T-helper 22 cell (primary cell): ENCODE data around the gene SEPTIN6.

Experiments
- DNase-seq: peaks from one replicate; pipeline ENCODE4 v3.0.0-alpha.2; 2020; ENCODE audit warnings: low read depth

SEPTIN6 gene

GRCh38 chrX:119693040-119693995 is at the start of gene SEPTIN6:
TSS of gene SEPTIN6 (minus strand) at chrX:119693168. CDS start at chrX:119693105, 63 bp downstream.
- peak; percentile 84 for DNase-seq

DNA sequence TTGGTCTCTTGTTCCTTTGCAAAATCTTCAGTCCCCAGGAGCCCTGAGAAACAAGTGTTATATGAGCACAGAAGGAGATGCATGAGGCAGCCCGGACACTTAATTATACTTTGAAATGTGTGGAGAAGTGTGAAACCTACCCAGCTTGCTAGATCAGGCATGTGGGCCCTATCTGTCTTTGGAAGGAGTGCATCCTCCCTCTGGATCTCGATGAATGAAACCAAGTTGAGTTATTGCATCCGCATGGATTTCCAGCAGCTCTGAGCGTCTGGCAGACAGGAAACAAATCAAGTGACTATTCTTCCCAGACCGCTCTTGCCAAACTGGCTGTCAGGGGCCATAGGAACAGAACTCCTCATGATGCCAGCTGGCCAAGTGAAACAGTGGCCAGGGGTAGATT is 45.8 kb upstream of the SEPTIN6 start:
- DNase-seq: no peak

GRCh38 chrX:119736206-119736764 is 43.3 kb upstream of the SEPTIN6 start:
- no peak for DNase-seq

- DNase-seq: no peak
These were observed 42.5 kb upstream of the SEPTIN6 start for GRCh38 chrX:119735467-119735866.

- no peak for DNase-seq
These were observed 42.0 kb upstream of the SEPTIN6 start for GRCh38 chrX:119734897-119735339.

- DNase-seq: peak; percentile 27
These were observed 36.6 kb upstream of the SEPTIN6 start for GRCh38 chrX:119729408-119730201.

GRCh38 chrX:119728487-119728886 is 35.5 kb upstream of the SEPTIN6 start:
- no peak for DNase-seq

DNA sequence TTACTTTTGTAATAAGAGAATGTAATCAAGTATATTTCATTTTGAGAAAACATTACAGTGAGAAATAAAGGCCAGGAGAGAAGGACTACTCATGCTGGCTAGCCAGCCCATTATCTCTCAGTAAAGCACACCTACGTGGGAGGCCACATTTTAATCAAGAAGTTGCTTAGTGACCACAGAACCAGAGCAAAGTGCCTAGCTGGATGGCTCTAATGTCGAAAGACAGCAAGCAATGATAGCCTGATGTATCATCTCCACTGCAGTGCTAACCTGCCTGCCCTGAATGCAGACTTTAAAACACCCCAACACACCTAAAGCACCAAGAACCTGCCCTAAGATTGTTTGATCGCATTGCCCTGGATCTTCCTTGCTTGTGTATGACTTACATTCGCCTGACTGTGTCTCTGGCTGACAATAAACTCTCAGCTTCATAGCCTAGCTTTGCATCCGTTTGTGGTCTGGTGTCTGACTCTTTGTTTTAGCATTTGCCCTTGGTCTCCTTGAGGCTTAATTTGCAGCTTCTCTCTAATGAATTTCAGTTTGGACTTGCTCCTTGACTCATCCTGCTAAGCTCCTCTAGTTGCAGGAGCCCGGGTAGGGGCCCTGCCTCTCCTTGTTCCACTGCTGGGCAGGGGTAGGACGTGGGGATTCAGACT is 34.1 kb upstream of the SEPTIN6 start:
- DNase-seq: no peak

DNA sequence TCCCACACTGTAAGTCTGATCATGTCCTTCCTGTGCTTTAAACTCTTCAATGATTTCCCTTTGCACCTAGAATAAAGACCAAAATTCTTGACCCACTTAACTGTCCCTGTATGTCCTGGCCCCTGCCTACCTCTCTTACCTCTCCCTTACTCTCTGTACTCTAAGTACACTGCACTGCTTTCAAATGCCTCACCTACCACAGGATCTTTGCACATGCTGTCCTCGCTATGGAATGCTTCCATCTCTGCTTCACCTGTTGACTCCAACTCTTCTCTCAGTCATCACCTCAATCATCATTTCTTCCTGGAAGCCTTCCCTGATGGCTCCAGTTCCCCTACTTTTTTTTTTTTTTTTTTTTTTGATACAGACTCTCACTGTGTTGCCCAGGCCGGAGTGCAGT is 29.0 kb upstream of the SEPTIN6 start:
- no peak for DNase-seq

DNA sequence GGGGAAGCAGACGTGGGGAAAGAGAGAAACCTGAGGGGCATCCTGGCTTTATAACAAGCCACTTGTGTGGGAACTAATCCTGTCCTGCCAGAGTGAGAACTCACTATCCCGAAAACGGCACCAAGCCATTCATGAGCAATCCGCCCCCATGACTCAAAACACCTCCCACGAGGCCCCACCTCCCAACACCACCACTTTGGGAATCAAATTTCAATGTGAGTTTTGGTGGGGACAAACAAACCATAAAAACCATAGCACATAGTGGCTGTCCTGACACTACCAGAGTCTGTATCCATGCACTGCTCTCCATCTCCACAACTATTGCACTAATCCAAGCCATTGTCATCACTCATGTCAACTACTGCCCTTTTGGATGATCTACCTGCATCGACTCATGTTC is 28.5 kb upstream of the SEPTIN6 start:
- no peak for DNase-seq

DNA sequence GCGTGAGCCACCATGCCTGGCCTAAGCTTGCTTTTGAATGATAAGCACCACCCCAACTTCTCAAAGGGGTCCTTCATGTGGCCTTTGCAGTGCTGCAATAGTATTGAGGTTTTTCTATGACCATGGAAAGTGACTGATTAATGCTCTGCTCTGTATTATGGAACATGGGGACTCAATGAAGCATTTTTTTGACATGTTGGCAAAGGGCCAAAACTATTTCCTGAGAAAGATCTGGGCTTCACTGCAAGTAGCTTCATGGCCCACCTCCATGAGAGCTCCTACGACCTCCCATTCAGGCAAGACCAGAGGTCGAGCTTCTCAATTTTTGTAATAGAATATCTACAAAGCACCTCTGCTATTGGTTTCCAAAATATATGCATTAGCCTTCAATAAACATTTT is 16.7 kb upstream of the SEPTIN6 start:
- DNase-seq: no peak

GRCh38 chrX:119708936-119709335 is 16.0 kb upstream of the SEPTIN6 start:
- no peak for DNase-seq

DNA sequence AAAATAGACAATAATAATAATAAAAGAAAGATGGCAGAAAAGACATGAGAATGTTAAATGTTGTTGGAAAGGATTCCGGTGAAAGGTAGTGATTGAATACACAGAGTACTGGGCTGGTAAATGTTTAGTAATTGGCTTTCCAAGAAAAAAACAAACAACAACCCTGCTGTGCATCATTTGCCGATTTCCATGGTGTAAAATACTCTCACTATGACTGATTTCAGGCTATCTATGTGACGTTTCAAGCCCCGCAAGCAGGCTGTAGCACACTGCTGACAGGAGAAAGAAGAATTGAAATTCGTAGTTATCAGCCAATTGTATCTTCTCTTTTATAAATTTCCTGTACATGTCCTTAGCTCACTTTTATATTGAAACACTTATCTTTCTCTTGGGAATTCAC is 13.6 kb upstream of the SEPTIN6 start:
- no peak for DNase-seq

GRCh38 chrX:119698845-119699244 is 5.9 kb upstream of the SEPTIN6 start:
- no peak for DNase-seq

DNA sequence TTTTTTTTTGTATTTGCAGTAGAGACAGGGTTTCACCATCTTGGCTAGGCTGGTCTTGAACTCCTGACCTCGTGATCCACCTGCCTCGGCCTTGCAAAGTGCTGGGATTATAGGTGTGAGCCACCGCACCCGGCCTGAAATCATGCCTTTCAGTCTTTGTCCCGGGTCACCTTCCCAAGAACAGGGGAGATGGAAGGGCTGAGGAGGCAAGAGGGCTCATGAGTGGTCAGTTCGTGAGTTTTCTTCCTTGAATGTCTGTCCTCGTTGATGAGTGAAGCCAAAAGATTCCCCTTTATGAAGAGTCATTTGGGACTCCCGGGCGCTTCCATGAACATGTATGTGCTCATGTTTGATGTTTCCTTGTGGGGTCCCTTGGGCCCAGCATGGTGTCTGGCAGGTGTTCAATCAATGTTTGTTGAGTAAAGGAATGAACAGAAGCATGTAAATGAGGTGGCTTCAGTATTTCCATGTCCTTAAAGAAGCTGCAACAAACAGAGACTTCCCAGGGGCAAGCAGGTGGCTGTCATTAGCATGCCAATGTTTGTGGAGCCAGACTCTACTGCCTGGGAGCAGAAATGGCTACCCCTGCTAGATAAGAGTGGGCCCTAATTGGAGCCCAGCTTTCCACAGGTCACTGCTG is 3.4 kb upstream of the SEPTIN6 start:
- no peak for DNase-seq

GRCh38 chrX:119695535-119696050 is 2.6 kb upstream of the SEPTIN6 start:
- DNase-seq: no peak

- no peak for DNase-seq
These were observed 1.9 kb upstream of the SEPTIN6 start for GRCh38 chrX:119694601-119695534.

DNA sequence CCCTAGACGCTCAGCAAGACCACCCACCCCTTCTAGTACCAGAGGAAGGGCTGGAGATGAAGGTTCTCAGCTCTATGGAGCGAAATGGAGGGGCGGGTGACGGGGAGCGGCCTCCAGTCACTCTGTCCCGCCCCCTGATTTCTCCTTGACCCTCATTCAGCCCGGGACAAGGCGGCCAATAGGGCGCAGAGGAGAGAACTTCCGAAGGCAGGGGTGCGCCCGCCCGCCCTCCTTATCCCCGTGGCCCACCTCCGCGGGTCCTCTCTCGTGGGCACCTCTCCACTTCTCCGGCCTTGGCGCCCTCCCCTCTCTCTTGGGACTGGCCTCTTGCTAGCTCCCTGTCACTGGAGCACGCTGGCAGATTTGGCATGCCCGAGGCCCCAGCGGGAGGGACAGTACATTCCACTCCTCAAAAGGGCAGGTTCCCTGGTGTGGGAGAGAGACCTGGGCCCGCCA is 1.1 kb upstream of the SEPTIN6 start:
- no peak for DNase-seq

GRCh38 chrX:119692191-119693039 is 553 bp downstream of the SEPTIN6 start:
- peak; percentile 66 for DNase-seq
